Left colon (tissue), 2 donors: Measurements from ENCODE around the gene ZFAND3. TPM values are rescaled to one million over a fixed set of nuclear protein-coding genes. Genes with fewer than 3 reads are reported as not detected.
"Not testable (repeated sequence)": the region's sequence is repeated elsewhere in the genome, so short reads cannot be mapped to it uniquely, and the experiment has no call there.

ENCODE experiments used
- ATAC-seq: fragments of 200-7000 bp; cut with Tn5 transposase; one replicate; pipeline ENCODE4 v1.9.1; 2020; ENCODE audit warnings: mild to moderate bottlenecking, moderate library complexity
- DNase-seq, 2 donors: peaks; one replicate each; pipeline ENCODE4 v3.0.0-alpha.2; 2020
- intact Hi-C, 2 donors: fragments of 100-400 bp; cut with DNase I in 1 of 2; cut with micrococcal nuclease in 1 of 2; formaldehyde crosslinking; loops; one replicate each; pipeline versions ENCODE4 v1.11.2 to v1.14.0; 2022; cut with DNase I, micrococcal nuclease
- total RNA-seq, 2 donors: library from RNA; stranded (reverse); fragmentation: NEBNext Ultra II Directional; extraction: Animal tissue kit (Norgen Biotek cat#: 25700); gene quantifications; one replicate each; pipeline ENCODE4 v1.2.1, GENCODE V29; 2021
- donor health status: DM: no; HTN: no; CAD: no.
- donor health status: DM: yes; HTN: yes; CAD: no.

Gene ZFAND3
- total RNA-seq, 2 donors from 2014 or later = 66.4 to 77.0 TPM

DNA sequence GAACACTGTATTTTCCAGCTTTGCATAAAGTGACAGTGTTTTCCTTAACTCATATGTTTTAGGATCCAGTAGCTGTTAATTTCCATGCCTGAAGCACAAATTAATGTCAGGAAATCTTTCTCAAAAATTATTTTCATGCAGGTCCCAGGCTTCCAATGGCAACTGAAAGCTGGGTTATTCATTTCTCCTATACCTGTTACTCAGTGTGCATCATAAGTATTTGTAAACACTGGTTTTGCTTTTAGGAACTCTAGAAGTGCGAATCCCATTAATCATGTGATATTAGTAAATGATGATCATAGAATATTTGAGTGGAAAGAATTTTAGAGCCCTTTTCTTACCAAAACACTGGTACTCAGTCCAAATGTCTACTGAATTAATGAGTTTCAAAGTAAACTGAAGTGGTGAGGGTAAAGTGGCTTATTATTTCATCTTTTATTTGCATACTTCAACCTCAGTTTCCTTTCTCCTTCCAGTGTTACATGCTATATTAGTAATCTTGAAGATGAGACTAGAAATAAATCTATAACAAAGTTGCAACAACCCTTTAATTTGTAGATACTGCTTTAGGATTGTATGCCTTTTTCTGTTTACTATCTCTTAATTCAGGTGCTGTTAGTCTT, 124.0 kb downstream of the ZFAND3 start:
- ATAC-seq (no peak), DNase-seq (no peak)
- intact Hi-C loops = no loop called here

DNA sequence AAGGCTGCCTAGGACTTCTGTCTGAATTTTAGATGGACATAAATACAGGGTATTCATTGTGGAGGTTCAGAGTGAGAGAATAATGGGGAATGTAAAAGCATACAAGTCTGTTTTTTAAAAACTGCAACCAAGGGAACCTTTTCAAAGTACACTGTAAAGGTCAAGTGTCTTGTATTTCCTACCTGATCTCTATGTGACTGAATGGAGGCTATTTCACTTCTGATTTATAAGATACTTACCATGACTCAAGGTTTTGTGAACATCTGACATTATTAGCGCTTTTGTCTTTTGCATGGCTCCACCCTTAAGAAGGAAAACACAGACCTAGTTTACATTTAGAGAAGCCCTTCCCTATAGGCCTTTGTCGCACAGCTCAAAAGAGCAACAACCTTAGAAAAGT, 126.5 kb downstream of the ZFAND3 start:
- ATAC-seq (no peak), DNase-seq (no peak)

DNA sequence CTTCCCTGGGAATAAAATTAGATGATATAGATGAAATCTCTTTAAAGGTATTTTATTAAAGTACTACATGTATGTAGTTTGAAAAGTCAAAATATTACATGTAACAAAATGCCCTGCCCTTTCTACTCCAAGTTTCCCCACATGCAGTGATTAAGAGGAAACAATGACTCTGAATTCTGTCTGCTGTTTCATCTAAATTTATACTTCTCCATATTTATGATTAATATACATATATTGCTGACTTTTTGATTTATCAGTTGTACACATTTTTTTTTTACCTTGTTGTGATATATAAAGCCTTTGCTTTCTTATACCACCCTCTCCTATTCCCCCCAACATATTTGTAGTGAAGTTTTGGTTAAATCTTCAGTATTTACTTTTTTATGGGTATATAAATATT, 127.9 kb downstream of the ZFAND3 start:
- ATAC-seq (no peak), DNase-seq (no peak)
- intact Hi-C loops = no loop called here

More for the DNA sequence above, 126.5 kb downstream of the ZFAND3 start:
- intact Hi-C loops = no loop called here

DNA sequence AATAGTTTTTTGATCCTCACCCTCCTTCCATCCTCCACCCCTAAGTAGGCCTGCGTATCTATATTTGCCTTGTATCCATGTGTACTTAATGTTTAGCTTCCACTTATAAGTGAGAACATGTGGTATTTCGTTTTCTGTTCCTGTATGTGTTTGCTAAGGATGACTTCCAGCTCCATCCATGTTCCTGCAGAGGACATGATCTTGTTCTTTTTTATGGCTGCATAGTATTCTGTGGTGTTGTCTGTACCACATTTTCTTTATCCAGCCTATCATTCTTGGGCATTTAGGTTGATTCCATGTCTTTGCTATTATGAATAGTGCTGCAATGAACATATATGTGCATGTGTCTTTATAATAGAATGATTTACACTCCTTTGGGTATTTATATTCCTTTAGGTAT, 129.1 kb downstream of the ZFAND3 start:
- DNase-seq, ATAC-seq, intact Hi-C loops: not testable (repeated sequence)

DNA sequence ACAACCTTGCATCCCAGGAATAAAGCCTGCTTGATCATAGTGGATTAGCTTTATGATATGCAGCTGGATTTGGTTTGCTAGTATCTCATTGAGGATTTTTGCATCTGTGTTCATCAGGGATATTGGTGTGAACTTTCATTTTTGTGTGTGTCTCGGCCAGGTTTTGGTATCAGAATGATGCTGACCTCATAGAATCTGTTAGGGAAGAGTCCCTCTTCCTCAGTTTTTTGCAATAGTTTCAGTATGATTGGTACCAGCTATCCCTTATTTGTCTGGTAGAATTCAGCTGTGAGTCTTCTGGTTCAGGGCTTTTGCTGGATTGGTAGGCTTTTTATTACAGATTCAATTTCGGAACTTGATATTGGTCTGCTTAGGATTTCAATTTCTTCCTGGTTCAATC, 132.5 kb downstream of the ZFAND3 start:
- DNase-seq = no peak
- intact Hi-C loops = no loop called here
- ATAC-seq = no peak

DNA sequence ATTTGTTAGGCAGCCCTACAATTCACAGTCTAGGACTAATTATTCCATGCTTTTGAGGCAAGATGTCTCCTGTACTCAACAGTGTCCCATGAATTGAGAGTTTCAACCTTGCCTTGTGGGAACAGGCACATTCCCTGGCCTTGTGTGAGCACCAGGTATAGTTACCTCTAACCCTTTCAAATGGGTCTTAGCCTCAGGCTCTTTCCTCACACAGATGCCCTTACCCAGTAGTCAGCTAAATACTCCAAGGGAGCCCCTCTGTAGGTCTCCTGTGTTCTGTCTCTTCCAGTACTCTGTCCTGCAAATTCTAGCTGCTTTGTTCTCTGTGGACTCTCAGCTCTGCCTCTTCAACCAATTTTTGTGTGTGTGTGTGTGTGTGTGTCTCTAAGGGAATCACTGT, 135.3 kb downstream of the ZFAND3 start:
- ATAC-seq (no peak), DNase-seq (no peak)
- intact Hi-C loops = no loop called here

DNA sequence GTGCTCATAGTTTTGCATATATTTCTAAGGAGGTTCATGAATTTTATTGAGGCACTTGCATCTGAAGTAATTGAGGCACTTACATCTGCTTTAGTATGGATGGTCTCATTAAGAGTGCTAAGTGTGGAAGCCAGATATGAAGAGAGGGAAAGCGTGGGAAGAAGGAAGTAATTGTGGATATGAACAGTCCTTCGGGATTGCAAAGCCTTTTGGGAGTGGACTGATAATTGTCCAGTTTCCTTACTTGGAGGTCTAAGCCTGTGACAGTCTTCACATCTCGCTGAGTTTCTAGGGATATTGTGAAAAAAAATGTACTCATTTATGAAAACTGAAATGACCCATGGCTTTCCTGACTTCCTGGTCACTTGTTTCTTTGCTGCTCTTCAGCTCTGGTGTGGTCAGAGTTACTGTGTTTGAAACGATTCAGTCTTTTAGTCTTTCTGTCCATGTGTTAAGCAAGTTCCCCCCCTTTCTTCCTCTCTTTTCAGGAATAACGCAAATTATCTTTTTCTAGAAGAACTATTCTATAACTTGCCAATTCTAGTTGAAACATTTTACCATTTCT, 137.3 kb downstream of the ZFAND3 start:
- ATAC-seq (no peak), DNase-seq (no peak)
- intact Hi-C loops = no loop called here

DNA sequence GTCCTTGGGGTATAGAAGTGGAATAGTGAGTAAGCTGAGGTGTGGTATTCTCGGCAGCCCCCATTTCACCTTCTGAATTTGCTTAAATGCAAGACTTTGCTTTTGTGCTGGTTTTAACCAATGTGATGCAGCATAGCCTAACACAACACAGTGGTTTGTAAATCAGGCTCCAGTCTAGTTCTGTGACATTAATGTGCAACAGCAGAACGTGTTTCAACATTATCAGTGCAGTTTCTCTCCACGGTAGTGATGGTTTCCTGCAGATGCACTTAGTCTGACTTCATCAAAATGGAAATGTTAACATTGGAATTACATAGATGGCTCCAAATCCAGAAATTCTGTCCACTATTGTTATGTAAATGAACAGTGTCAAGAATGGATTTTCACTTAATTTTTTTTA, 139.5 kb downstream of the ZFAND3 start:
- ATAC-seq (no peak), DNase-seq (no peak)
- intact Hi-C loops = no loop called here

DNA sequence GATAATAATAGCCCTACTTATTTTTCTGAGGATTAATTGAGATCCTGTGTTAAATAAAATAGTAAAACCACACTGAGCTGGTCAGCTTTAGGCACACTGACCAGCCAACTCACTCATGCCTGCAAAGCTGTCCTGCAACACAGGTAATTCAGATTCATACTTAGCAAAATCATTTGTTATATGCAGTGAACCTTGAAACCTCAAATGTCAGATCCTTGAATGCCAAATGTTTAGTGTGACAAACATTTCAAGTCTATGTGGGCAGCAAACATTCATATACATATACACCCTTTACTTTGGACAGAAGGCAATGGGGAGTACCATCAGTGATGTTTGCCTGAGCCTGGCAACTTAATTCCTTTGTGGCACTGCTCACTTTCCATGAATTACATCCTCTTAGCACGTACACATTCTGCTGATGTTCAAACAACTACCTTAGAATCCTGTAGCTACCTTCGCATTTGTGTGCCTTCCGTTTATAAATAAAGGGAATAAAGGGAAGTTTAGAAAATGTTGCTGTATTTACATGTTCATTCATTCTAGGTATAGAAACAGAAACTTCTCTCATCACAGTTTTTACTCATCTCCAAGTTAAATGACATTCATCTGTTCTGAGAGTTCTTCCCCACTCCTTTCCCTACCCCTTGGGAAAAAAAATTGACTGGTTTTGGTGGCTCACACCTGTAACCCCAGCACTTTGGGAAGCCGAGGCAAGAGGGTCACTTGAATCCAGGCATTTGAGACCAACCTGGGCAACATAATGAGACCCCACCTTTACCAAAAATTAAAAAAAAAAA, 140.8 kb downstream of the ZFAND3 start:
- intact Hi-C loops = no loop called here
- DNase-seq (no peak), ATAC-seq (no peak)

DNA sequence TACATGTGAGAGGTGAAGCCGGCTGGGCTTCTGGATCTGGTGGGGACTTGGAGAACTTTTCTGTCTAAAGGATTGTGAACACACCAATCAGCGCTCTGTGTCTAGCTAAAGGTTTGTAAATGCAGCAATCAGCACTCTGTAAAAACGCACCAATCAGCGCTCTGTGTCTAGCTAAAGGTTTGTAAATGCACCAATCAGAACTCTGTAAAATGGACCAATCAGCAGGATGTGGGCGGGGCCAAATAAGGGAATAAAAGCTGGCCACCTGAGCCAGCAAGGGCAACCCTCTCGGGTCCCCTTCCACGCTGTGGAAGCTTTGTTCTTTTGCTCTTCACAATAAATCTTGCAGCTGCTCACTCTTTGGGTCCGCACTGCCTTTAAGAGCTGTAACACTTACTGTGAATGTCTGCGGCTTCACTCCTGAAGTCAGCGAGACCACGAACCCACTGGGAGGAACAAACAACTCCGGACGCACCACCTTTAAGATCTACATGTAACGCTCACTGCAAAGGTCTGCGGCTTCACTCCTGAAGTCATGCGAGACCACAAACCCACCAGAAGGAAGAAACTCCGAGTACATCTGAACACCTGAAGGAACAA, 143.1 kb downstream of the ZFAND3 start:
- DNase-seq, intact Hi-C loops, ATAC-seq: not testable (repeated sequence)

DNA sequence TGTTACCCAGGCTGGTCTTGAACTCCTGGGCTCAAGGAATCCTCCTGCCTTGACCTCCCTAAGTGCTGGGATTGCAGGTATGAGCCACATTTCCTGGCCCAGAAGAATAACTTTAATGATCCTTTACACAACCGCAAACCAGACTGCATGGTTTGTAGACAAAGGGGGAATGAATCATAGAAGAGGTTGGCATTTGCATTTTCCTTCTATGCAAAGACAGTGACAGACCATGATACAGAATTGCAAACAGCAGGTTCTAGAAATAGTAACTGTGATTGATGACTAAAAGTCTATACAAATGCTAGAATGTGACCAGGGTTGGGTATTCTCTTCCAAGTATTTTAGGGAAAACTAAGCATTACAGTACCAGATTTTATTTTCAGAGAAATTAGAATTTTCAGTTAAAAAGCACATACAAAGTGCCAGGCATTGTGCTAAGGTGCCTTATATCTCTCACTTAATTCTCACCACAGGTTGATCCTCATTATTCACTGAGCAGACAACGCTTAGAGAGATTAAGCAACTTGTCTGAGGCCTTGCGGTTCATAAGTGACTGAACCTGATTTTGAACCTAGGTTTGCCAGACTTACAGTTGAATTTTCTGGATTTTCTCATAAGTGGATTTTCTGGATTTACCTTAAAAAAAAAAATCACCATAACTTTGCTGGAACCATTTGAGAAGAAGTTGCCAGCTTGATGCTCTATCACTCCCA, 146.6 kb downstream of the ZFAND3 start:
- intact Hi-C loops = no loop called here
- no peak for DNase-seq
- no peak for ATAC-seq

DNA sequence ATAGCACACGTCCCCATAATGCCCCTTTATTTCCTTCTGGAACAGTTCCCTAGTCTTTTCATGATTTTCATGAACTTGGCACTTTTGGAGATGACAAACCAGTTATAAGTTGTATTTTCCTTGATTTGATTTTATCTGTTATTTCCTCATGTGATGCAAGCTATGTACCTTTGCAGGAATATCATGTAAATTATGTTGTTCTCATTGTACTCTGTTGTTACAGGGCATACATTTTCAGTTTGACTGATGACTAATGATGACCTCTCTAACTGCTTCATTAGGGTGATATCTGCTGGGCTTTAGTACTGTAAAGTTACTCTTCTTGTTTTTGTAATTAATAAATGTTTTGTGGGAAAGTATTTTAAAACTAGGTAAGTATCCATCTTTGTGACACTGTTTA, 147.3 kb downstream of the ZFAND3 start:
- intact Hi-C loops = no loop called here
- ATAC-seq (no peak), DNase-seq (no peak)

DNA sequence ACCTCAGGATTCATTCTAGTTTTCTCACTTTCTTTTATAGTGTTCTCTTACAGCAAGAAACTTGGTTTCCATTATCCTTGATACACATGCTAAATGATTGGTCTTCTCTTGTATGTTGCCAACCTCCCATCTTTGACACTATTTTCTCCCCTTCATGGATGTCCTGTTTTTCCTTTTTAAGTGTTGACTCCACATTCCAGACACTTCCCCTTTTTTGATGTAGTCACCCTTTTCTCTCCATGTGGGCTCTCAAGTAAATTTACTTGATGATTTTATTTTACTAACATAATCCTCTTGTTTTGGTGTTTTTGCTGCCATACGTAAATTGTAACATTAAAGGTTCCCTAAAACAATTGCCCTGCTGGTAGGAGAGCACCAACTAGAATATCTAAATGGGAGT, 148.1 kb downstream of the ZFAND3 start:
- intact Hi-C loops = no loop called here
- no peak for DNase-seq

DNA sequence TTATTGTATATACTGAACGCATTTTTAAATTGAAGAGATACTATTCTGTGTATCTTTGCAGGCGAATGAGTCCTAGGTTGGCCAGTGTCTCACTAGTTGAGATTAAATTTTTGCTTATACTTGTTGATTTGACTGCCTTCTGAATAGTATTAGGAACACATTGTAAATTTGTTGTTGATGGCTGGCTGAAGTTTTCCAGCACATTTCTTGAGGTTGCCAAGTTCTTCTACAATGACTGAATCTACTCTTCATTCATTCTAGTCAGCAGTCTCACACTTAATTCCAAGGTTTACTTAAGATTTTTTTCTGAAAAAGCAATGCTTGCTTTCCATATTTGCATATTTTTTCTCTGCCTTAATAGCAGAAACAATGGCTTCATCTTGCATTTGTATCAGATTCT, 151.7 kb downstream of the ZFAND3 start:
- DNase-seq = no peak
- ATAC-seq = no peak
- intact Hi-C loops = no loop called here

More for the DNA sequence above, 148.1 kb downstream of the ZFAND3 start:
- ATAC-seq = no peak

DNA sequence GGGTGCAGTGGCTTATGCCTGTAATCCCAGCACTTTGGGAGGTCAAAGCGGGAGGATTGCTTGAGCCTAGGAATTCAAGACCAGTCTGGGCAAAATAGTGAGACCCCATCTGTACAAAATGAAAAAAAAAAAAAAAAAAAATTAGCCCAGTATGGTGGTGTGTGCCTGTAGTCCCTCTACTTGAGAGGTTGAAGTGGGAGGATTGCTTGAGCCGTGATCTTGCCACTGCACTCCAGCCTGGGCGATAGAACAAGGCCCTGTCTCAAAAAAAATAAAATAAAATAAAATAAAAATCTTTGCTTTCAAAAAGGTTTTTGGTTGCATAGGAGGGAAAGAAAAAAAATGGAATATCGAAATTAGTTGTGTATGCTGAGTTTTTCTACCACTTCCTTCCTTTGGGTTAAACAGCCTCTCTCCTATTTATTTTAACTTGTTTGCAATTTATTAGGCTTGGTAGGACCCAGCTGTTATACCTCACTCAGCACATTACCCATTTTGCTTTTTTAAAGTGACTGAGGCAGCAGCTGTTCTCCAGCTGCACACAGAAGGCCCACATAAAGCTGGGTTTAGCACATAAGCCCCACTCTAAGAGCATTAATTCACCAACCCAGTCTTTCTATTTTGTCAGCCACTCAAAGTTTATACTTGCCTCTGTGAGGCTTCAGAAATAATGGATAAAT, 152.3 kb downstream of the ZFAND3 start:
- ATAC-seq (no peak), DNase-seq (peak in 1 of 2 donors; percentile 15)
- intact Hi-C loops = no loop called here

DNA sequence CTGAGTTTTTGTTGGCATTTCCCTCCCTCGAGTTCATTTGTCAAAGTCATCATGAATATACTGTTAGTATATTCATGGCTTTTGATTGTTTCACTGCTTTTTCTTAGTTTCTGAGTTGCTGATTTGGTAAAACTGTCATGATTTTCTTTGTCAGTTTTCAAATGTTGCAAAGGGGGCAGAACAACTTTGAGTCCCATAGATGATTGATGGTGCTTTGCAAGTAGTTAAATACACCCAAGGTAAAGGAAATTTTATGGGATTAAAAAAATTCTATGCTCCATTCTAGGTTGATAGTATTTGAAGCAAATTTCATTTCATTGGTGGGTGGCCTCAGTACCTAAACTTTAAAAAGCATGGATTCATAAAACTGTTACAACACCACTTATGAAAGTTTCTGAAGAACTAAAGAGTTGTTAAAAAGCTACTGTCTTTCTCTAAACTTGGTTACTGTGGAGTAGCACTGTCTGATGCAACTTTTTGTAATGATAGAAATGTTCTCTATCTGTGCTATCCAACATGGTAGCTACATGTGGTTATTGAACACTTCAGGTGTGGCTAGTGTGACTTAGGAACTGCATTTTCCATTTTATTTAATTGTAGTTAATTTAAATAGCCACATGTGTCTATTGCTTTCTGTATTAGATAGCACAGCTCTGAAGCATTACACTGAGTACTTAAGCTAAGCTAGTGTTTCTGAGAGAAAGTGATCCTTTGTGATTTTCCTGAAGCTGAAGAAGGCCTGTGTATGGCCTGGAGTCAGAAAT, 153.6 kb downstream of the ZFAND3 start:
- ATAC-seq (no peak), DNase-seq (no peak)
- intact Hi-C loops = no loop called here

DNA sequence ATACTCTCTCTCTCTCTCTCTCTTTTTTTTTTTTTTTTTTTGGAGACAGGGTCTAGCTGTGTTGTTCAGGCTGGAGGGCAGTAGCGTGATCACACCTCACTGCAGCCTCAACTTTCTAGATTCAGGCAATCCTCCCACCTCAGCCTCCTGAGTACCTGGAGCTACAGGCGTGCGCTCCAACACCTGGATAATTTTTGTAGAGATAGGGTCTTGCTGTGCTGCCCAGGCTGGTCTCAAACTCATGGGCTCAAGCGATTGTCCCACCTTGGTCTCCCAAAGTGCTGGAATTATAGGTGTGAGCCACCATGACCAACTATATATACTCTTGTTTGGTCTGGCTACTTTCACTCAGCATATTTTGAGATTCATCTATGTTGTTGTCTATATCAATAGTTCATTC, 154.9 kb downstream of the ZFAND3 start:
- intact Hi-C loops = no loop called here
- ATAC-seq (no peak), DNase-seq (no peak)

DNA sequence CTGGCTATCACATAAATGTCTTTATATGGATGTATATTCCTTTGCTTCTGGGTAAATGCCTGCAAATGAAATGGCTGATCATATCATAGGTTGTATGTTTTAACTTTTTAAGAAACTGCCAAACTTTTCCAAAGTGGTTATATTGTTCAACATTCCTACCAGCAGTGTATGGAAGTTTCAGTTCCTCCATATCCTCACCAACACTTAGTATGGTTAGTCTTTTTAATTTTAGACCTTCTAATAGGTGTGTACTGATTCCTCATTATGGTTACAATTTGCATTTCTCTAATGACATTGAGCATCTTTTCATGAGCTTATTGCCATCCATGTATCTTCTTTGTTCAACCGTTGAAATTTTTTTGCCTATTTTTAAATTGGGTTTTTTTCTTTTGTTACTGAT, 155.4 kb downstream of the ZFAND3 start:
- intact Hi-C loops = no loop called here
- DNase-seq (no peak), ATAC-seq (no peak)
